Measurements from ENCODE around the gene DSCAML1.

The DSCAML1 gene

DNA sequence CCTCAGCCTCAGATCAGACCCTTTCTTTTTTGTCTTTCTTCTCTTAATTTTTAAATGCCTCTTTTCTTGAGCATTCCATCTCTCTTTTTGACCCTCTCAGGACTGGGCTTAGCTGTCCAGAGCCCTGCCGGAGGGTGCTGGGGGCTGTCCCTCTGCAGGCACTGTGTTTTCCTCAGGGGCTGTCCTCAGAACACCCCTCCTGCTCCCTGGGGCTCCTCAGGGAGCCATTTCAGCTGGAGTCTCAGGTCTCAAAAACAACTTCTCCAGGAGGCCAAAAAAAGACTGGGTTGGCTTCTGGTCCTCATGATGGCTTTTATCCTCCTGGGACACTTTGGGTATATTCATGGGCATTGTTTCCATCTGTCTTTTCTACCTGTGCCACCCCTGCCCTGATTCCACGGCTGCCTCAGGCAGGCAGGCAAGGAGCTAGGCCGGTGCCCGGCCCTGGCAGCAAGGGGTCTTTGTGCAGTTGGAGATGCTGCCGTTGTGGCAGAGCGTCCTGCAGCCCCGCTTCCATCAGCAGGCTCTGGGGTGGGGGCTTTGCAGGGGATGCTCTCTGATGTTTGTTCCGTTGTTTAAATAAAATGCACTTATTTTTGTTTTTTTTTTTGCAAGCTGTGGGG lies 384.3 kb downstream of the DSCAML1 start:
- FAIRE-seq (no peak), DNase-seq (ENCODE audit: insufficient read length, low spot score) (no peak)
- TF ChIP-seq, protein P1, sequence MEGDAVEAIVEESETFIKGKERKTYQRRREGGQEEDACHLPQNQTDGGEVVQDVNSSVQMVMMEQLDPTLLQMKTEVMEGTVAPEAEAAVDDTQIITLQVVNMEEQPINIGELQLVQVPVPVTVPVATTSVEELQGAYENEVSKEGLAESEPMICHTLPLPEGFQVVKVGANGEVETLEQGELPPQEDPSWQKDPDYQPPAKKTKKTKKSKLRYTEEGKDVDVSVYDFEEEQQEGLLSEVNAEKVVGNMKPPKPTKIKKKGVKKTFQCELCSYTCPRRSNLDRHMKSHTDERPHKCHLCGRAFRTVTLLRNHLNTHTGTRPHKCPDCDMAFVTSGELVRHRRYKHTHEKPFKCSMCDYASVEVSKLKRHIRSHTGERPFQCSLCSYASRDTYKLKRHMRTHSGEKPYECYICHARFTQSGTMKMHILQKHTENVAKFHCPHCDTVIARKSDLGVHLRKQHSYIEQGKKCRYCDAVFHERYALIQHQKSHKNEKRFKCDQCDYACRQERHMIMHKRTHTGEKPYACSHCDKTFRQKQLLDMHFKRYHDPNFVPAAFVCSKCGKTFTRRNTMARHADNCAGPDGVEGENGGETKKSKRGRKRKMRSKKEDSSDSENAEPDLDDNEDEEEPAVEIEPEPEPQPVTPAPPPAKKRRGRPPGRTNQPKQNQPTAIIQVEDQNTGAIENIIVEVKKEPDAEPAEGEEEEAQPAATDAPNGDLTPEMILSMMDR (IDR thresholded peaks at IDR 0.05; ENCODE audit: insufficient read depth, missing control alignments), result no peak

DNA sequence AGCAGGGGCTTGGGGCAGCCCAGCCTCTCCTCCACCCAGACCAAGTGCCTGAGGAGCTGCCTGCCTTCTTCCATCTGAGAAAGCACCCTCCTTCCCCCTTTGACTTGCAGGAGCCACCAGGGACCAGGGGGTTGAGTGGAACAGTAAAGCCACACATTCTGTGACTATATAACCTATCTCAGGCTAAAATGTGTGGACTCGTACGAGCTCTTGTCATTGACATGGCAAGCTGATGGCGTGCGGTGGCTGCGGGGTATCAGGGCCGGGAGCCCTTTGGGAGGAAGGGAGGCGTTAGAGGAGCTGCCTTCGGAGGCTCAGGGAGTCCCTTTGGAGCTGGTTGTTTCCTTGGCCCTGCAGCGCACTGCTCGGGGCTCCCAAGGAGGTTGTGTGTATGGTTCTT lies 384.8 kb downstream of the DSCAML1 start:
- DNase-seq (ENCODE audit: insufficient read length, low spot score) (no peak), FAIRE-seq (no peak)
- TF ChIP-seq, protein P1 (IDR thresholded peaks at IDR 0.05; ENCODE audit: insufficient read depth, missing control alignments), result no peak

DNA sequence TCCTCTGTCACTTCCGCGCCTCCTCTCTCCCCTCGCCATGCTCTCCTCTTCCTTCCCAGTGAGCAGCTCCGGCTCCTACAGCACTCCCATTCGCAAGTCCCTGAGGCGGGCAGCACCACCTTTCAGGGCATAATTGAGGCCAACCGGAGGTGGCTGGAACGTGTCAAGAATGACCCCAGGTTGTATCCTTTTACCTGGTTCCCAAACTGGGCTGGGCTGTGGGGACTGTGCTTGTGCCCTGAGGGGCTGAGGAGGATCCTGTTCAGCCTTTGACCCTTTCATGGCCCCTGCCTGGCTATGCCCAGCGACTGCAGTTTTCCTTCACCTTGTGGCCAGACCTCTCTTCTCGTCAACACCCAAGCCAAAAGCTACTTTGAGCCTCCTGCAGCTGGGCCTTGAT lies 385.3 kb downstream of the DSCAML1 start:
- TF ChIP-seq, protein P1 (IDR thresholded peaks at IDR 0.05; ENCODE audit: insufficient read depth, missing control alignments), result no peak
- no peak for FAIRE-seq
- DNase-seq (ENCODE audit: insufficient read length, low spot score), result no peak

DNA sequence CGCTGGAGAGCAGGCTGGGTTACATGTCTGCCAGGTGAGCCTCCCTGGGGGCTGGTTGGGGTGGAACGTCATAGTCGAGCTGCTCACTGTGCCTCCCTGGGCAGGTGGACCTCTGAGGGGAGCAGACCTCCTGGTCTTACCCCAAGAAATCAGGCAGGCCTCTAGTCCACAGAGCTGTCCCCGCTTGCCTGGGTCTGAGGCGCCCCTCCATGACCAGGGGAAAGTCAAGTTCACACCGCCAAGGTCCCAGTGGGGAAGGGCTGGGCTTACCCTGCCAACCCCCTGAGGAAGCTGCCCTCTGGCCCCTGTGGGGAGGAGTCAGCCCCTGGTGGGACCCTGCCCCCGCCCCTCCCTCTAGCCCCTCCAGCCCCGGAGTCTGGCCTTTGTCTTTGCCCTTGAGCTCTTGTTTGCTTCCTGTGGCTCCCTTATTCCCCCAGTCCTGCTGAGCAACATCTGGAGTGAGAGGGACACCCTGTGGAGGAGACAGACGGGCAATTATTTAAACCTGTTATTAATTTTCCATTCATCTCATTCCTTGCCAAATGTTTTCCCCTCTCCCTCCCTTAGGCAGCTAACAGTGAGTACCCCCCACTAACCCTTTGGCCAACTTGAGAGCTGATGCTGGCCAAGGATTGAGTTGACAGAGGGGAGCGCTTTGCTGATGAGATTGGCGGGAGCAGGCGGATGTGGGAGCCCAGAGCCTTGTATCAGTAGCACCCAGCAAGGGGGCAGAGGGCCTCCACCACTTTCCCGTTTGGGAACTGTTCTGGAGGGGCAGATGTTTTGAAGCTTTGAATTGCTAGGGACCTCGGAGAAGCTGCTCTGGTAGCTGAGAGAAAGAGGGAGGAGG lies 385.9 kb downstream of the DSCAML1 start:
- DNase-seq (ENCODE audit: insufficient read length, low spot score), result no peak
- TF ChIP-seq, protein P1 (IDR thresholded peaks at IDR 0.05; ENCODE audit: insufficient read depth, missing control alignments), result peak; percentile 3
- FAIRE-seq, result no peak

DNA sequence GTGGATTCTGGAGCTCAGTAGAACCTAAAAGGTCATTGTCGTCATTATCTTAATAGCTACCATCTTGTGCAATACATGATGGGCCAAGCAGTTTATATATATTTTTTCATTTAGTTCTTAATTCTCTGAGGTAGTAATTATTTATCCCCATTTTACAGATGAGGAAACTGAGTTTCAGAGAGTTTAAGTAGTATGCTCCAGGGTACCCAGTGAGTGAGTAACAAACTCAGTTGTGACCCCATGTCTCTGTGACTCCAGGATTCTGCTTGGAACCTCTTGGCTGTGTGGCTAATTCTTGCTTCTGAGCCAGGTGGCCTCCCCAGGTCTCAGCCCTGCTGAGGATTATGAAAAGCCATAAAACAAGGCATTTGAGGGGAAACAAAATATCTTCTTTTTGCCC lies 386.8 kb downstream of the DSCAML1 start:
- DNase-seq (ENCODE audit: insufficient read length, low spot score) (no peak), FAIRE-seq (no peak)
- TF ChIP-seq, protein P1 (IDR thresholded peaks at IDR 0.05; ENCODE audit: insufficient read depth, missing control alignments), result no peak

DNA sequence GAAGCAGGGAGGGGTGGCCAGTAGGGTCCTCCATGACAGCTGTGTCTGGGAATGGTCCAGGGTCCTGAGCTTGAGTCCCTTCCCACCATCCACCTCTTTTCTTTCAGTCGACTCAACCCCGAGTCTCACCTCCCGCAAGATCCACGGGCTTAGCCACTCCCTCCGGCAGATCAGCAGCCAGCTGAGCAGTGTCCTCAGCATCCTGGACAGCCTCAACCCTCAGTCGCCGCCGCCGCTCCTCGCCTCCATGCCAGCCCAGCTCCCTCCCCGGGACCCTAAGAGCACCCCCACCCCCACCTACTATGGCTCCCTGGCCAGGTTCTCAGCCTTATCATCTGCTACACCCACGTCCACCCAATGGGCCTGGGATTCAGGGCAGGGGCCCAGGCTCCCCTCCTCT lies 387.5 kb downstream of the DSCAML1 start:
- FAIRE-seq (no peak), DNase-seq (ENCODE audit: insufficient read length, low spot score) (no peak)
- TF ChIP-seq, protein P1 (IDR thresholded peaks at IDR 0.05; ENCODE audit: insufficient read depth, missing control alignments), result no peak

DNA sequence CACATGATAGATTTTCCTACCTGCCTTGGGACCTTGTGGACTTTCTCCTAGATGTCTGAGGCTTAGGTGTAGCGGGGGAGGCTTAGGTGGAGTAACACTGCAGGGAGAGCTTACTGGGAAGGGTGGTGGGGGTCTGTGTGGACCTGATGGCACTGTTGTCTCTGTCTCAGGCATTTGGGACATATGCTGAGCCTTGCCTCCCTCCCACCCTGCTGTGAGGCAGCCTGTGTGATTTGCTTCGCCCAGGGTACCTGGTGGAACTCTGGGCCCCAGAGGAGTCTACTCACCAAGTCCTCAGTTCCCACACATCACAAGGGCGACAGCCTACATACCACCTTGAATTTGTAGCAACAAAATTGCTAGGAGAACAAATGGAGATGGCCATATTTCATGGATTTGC lies 388.7 kb downstream of the DSCAML1 start:
- FAIRE-seq (no peak), DNase-seq (ENCODE audit: insufficient read length, low spot score) (no peak)
- TF ChIP-seq, protein P1 (IDR thresholded peaks at IDR 0.05; ENCODE audit: insufficient read depth, missing control alignments), result no peak

Data from D721Med (cell line).